ENCODE data around the gene TRAF7. TPM values are rescaled to one million over a fixed set of nuclear protein-coding genes. Genes with fewer than 3 reads are reported as not detected.
A peak's percentile ranks its signal among the peaks of the same experiment; 100 is the strongest.

The TRAF7 gene
- total RNA-seq, 1 donor from 2014 or later, result 88.8 TPM

DNA sequence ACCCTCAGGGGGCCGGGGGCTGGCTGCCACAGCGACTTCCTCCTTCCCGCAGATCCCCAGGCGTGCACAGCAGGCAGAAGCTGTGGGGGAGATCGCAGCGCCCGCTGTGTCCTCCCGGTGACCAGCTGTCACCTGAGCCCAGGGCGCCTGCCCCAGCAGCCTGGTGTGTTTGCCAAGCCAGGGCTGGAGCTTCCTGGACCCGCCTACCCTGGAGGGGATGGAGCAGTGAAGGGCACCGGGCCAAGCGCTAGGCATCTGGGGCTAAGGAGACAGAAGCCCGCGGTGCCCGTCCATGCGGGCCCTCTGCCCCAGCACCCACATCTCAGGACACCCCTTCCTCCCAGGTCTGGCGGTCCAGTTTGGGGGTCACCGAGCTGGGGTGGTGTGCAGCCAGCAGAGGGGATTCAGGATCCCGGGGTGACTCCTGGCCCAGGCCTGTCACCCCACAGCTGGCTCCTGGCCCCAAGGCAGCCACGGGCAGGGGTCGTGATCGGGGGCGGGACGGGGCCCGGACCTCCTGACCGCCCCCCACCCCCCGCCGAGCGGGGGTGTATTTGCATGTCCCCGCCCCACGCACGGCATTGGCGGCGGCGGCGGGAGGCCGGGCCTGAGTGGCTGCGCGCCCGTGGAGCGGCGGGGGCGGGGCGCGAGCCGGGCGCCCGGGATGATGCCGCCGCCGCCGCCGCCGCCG is 7.5 kb upstream of the TRAF7 start, which contains the start of gene RAB26:
RAB26 (plus strand) TSS at position 645 of the 691 bp plus-strand sequence. CDS start 159 bp downstream, outside the sequence.
- no peak for DNase-seq (ENCODE audit: low read depth, low spot score)

DNA sequence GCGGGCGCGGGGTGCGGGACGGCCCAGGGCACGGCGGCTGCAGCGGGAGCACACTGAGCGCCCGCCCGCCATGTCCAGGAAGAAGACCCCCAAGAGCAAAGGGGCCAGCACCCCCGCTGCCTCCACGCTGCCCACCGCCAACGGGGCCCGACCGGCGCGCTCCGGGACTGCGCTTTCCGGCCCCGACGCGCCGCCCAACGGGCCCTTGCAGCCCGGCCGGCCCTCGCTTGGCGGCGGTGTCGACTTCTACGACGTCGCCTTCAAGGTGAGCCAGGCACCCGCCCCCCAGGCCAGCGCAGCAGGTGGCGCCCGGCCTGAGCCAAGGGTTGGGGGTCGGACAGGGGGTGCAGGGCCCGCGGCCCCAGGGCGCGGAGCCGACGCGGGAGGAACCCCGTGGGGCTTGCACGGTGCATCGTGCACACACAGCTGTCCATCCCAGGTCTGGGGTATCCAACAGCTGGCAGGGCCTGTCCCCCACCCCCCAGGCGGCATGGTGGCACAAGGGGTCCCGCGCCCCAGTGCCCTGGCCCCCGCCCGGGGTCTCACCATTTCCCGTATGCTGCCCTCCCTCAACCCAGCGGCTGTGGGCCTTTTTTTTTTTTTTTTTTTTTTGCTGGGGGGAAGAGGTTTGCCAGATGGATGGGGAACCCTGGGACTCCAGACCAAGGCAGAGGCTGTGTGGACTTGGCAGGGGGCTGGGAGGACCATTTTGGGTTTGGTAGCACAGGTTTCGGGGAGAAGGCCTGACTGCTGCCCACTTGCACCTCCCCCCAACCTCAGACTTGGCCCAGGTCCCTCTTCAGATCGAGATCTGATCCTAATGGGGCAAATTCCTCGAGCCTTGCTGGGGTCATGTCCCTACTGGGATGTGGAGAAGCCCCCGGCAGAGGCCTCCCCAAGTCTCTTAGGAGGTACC is 6.6 kb upstream of the TRAF7 start:
- DNase-seq (ENCODE audit: low read depth, low spot score), result no peak

DNA sequence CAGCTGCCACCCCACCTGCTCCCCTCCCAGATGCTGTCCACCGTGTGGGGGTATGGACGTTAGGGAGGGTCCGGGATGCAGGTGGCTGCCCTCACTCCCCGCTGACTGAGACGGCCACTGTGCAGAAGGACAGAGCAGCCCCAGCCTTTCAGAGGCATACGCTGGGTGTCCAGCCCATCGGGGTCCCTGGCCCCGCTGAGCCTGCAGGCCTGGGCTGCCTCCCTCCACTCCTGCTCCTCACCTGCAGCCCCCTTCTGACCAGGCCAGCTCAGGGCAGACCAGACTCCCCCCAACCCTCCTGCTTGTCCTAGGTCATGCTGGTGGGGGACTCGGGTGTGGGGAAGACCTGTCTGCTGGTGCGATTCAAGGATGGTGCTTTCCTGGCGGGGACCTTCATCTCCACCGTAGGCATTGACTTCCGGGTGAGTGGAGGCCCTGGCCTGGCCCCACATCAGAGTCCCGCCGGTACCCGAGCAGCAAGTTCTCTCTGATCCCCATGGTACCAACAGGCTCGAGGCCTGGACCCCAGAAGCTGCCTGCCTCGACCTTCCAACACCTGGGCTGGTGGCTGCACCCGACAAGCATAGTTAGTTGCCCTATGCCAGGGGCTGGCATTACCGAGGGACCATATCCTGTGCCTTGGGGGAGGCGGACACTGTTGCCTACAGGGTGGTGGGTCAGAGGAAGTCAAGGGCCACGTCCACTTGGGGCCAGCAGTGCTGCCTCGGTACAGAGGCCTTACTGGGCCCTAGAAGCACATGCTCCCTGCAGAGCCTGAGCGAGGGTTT is 5.8 kb upstream of the TRAF7 start:
- DNase-seq (ENCODE audit: low read depth, low spot score), result no peak

DNA sequence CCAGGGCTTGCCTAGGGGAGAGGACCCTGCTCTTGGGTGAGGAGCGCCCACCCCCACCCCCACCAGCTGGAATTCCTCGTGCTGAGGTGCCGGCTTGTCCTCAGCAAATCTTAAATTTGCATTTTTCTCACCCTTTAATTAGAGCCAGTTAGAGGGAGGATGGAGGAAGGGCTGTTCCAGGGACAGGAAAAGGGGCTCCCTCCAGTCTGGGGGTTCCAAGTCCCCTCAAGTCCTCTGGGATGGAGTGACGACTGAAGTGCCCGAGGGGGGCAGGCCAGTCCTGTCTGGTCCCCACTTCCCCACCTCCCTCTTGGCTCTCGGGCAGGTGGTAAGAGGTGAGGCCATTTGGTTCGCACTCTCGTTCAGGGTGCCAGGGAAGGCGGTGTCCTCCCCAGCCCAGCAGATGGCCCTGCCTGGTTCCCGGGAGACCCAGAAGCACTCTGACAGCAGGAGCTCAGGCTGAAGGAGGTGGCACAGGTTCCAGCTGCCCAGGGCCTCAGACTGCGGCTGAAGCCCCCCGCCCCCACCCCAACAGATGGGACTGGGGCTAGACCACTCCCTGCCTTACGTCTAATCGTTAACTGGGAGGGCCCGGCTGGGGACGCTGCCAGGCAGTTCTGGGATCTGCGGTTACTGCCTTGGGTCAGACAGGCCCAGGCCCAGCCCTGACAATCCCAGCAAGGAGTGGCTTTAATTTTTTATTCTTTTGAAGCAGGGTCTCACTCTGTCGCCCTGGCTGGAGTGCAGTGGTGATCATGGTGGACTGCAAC is 5.0 kb upstream of the TRAF7 start:
- no peak for DNase-seq (ENCODE audit: low read depth, low spot score)

DNA sequence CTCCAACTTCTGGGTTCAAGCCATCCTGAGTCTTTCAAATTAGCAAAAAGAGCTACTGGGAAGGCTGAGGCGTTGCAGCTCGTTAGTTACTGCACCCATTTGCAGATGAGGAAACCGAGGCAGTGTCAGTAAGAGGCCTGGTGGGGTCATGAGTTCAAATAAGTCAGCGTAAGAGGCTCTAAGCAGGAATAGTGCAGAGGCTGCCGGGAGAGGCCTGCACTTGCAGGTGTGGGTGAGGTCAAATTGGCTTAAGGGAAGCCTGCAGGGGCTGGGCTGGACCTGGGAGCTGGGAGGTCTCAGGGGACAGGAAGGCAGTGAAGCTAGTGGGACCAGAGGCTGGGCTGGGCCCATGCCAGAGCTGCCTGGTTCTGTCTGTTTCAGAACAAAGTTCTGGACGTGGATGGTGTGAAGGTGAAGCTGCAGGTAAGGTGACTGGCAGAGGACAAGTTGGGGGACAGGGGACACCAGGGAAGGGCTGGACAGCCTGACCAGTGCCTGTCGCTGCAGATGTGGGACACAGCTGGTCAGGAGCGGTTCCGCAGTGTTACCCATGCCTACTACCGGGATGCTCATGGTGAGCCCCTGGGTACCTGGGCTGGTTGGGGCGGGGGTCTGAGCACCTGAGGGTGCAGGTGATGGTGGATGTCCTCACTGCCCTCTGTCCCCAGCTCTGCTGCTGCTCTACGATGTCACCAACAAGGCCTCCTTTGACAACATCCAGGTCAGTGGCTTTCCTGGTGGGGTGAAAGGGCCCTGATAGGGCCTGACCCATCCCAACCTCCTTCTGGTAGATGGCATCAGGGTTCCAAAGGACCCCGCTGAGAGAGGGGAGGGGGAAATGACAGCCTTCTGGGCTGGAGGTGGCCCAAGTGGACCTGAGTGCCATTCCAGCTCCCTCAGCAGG is 4.1 kb upstream of the TRAF7 start:
- no peak for DNase-seq (ENCODE audit: low read depth, low spot score)

DNA sequence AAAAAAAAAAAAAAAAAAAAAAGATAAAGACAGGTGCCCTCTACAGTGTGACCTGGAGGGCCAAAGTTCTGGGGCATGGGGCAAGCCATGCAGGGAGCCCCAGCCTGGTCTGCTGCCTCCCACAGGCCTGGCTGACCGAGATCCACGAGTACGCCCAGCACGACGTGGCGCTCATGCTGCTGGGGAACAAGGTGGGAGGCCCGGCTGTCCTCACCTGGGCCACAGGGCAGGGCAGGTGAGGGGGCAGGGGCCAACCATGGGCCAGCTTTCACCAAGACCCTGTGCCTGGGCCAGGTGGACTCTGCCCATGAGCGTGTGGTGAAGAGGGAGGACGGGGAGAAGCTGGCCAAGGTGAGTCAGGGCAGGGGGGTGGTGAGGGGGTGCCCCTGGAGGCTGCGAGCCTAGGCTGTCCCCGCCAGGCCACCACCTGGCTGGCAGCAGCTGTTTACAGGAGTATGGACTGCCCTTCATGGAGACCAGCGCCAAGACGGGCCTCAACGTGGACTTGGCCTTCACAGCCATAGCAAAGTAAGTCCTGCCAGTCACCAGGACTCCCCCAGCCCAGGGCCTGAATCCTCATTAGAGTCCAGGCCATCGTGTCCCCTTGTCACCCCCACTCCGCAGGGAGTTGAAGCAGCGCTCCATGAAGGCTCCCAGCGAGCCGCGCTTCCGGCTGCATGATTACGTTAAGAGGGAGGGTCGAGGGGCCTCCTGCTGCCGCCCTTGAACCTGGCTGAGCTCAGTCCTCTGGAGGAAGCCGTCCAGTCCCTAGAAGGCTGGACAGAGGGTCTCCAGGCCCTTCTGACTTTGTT is 2.7 kb upstream of the TRAF7 start:
- DNase-seq (ENCODE audit: low read depth, low spot score), result no peak

DNA sequence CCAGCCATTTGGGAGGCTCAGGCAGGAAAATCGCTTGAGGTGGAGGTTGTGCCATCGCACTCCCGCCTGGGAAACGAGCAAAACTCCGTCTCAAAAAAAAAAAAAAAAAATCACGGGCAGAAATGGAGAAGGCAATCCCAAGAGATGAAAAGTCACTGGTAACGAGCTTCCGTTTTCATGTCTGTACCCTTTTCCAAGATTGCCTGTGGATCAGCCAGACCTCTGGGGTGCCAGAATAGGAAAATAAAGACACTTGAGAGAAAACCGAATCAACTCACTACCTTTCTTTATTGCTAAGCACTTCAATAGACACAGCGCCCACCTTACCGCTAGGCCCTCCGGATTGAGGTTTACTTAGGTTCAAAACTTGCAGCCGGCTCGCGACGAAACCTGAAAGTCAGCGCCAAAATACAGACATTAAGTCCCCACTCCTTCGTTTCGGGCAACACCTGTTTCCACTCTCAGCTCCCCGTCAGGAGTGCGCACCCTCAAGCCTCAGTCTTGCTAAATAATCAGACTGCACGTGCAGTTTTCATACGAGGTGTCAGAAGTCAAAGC is 970 bp upstream of the TRAF7 start:
- no peak for DNase-seq (ENCODE audit: low read depth, low spot score)

DNA sequence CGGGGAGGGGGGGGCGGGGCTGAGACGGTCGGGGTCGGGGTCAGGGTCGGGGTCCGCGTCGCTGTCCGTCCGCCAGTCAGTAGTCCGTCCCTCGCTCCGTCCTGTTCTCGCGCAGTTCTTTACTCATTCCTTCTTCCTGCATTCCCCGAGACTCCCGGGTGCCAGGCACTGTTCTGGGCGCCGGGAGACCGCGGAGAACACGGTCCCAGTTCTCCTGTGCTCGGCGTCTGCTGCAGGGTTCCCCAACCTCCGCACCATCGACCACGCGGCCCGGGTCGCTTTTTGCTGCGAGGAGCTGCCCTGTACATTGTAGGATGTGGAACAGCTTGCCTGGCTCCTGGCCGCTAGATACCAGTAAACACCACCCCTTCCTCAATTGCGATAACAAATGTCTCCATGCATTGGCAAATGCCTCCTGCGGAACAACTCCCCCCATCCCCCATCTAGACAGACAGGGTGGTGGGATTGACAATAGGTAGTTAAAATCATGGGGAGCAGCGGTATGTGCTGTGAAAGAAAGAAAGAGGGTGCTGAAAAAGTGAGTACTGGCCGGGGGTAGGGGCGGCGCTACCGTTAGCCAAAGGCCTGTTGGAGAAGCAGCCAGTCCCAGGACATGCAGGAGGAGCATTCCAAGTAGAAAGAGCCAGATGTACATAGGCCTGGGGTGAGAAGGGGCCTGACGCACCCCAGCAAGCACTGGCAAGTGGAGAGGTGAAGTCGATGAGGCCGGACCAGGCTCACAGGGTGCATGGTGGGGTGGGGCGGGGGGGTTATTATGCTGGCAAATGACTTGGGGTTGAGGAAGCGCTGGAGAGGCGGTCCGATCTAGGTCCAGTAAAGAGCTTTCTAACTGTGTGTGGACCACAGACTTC is 631 bp downstream of the TRAF7 start:
- DNase-seq (ENCODE audit: low read depth, low spot score), result no peak

DNA sequence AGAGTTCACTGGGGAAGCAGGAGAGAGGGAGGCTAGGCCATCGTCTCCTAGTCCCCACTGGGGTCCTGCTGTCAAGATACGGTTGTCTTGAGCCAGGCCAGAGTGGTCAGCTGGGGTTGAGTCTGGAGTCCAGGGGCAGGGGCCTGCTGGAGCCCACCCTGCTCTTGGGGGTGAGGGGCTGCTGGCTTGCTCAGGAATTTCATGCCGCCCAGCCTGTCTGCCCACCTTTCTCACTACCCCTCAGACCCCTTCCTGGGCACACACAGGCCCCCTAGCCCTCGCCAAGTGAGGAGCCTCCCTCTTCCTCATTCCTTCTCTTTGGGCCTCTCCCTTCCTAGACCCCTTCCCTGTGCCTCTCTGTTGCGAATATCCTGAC is 1.3 kb downstream of the TRAF7 start:
- no peak for DNase-seq (ENCODE audit: low read depth, low spot score)

DNA sequence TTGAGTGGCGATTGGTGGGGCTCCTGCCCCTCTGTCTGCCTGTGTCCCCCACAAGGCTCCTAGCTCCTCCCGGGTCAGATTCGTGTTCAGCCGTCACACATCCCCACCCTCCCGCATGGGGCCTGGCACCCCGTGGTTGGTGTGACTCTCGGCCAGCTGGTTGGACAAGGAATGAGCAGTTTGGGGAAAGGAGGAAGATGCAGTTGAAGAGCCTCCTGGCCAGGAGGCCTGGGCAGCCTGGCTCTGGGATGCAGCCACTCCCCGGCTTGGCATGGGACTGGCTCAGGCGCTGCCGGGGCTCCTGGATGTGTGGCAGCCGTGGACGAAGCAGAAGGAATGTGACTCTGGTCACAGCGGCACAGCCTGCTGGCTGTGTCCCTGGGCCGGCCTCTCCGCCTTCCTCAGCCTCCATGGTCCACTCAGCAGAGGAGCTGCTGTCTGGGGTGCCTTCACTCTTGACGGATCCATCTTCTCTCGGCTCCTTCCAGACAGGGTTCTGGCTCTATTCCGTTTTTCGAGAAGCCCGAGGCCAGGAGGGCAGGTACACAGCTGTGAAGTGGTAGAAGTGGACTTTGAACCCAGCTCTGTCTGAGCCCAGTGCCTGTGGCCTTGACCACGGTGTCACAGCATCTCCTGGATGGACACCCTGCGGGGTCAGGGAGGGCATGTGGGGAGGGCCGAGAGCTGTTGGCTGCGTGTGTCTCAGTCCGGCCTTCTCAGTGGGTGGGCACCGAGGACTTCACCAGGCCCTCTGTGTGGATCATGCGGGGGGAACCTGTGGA is 2.1 kb downstream of the TRAF7 start:
- no peak for DNase-seq (ENCODE audit: low read depth, low spot score)

DNA sequence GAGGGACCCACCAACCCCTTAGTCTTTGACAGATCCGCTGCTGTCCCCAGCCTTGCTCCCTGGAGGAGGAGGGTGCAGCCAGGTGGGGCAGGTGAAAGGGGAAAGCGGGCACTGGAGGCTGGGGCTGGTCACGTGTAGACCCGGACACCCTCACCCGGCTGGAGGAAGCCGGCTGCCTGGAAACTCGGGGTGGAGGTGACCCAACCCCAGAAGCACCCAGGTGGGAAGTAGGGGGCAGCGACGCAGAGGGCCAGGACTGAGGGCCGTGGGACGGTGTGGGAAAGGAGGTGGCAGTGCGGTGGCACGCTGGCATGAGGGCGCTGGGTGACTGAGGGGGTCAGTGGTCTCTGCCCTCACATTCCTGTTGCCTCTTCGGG is 2.7 kb downstream of the TRAF7 start:
- no peak for DNase-seq (ENCODE audit: low read depth, low spot score)

DNA sequence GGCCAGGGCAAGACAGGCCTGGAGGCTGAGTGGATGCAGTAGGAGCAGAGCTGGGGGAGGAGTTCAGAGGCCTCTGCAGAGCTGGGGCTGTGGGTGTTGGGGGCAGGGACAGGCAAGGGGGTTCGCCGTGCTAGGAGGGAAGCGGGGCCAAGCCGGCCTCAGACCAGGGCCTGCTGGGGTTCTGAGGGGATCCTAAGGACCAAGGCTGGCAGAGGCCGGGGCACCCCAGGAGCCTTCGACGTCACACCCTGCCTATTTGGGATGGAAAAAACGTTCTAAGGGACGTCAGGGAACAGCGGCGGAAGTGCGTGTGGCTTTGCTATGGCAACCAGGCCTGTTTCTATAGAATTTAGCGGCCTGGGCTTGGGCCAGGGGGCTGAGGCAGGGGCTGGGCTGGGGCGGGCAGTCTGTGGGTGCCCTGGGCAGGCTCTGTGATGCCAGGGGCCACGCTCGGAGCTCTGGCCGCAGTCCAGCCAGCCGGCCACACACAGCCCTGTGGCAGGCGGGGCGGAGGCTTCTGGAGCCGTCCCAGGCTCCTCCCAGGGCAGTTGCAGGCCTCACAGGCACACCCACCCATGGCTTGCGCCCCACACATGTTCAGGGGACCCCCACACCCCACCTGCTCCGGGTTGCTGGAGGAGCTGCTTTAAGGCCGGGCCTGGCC is 3.7 kb downstream of the TRAF7 start:
- peak; percentile 60 for DNase-seq (ENCODE audit: low read depth, low spot score)

DNA sequence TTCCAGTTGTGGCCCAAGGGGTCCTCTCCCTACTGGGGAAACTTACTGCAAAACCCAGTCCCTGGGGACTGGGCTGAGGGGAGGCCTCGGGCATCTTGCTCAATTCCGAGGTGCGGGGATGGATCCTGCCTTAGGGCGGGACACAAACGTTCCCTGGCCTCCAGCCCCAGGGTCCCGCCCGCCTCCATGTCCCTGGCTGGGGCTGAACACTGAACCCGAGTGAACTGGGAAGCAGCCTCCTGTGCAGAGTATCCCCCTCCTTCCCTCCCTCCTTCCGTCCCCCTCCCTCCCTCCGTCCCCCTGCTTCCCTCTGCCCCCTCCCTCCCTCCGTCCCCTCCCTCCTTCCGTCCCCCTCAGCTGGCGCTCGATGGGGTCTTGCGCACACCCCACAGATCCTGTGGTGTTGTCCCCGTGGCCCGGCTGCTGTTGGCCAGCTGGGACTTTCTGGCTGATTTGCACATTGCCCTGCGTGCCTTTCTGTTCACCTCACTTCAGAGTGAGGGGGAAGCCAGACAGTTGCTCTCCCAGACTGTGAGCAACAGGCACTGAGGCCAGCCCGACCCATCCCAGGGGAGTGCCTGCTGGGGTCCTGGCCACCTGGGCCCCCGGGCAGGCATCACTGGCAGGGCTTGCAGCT is 5.5 kb downstream of the TRAF7 start:
- no peak for DNase-seq (ENCODE audit: low read depth, low spot score)

DNA sequence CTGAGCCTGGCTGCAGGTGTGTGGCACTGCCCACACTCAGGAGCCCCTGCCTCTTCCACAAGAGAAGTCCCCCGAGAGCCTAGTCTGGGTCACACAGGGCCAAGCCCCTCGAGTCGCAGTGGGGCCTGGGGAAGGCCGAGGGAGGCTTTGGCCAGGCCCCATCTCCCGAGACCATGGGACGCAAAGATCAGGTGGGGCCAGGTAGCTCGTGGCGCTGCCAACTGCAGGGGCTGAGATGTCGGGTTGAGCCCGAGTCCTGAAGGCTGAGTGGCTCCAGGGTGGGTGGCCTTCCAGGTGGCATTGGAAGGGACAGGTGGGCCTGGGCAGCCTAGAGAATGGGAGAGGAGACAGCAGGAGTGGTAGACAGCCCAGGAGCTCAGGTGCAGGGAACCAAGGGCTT is 6.3 kb downstream of the TRAF7 start:
- DNase-seq (ENCODE audit: low read depth, low spot score), result no peak

DNA sequence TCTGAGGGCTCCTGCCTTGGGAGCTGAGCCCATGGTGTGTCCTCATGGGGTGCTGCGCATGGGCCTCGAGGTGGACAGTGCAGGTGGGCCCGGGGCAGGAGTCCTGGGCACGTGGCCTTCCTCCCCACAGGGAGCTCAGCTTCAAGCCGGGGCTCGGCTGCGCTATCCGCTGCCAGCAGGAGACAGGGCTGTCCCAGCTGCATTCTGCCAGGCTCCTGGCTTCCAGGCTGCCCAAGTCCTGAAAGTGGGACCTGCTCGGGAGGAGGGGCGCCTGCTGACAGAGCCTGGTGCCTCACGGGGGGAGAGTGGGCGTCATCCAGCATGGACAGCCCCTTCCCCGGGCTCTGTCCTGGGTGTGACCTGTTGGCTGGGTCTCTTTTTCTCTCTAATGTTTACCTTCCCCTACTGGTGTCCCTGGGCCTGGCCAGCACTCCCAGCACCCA is 7.1 kb downstream of the TRAF7 start:
- DNase-seq (ENCODE audit: low read depth, low spot score), result no peak
